Activated CD4-positive, alpha-beta T cell treated with anti-CD3 and anti-CD28 coated beads for 48 hours (primary cell): ENCODE results near the gene CPED1.

Experiments used
- DNase-seq: peaks from one replicate; pipeline ENCODE4 v3.0.0-alpha.2; 2020

The CPED1 gene

DNA sequence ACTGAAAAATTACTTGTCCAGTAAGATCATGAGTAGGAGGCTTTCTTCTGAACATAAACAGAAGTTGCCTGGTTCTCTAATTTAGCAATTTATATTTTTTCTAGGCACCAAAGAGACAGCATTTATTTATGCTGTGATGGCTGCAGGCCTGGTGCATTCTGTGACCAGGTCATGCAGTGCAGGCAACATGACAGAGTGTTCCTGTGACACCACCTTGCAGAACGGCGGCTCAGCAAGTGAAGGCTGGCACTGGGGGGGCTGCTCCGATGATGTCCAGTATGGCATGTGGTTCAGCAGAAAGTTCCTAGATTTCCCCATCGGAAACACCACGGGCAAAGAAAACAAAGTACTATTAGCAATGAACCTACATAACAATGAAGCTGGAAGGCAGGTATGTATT, 343.1 kb downstream of the CPED1 start:
- DNase-seq = no peak

DNA sequence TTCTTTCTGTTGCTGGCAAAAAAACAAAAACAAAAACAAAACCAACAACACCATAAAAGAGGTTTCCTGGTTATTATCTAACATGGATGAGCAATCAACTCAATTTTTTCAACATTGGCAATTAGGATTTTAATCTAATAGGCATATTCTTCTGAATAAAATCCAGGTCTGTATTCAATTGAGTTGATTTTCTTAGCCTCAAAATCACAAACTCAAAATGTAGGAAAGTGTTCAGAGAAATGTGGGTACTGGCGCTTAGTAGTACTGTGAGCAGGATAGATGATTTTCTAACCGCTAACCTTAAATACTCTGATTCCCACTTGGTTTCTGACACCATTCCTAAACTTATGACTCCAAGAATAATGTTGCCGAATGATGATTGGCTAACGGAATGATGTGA, 345.9 kb downstream of the CPED1 start:
- DNase-seq = no peak

DNA sequence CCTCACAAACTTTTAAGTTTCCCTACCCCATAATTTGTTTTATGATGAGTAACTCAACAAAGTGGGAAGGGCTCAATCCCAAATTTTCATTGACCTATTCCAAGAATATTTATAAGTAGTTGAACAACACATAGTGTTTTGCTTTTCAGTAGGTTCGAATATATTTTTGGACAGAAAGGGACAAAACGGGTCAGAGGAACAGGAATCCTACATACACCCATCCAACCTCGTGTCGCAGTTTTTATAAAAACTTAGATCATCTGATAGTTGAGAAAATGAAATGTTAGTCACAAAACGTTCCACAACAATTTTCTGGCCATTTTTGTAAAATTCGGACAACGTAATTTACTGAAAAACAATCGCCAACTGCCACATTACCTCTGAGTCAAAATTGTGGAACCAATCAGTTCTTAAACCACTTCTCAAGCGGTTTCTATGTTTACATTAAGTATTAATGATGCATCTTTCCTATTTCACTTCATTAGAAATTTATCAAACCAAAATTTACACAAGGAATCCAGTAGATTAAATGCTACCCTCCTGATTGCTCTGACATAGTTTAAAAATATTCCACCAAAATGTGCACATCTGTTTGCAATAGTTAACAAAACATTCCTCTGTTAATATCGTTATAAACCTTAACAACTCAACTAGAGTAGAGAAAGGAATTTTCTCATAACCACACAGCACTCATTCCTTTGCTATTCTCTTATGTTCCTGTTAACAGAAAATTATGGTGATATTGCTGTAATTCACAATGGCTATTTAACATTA, 346.6 kb downstream of the CPED1 start:
- DNase-seq = no peak

DNA sequence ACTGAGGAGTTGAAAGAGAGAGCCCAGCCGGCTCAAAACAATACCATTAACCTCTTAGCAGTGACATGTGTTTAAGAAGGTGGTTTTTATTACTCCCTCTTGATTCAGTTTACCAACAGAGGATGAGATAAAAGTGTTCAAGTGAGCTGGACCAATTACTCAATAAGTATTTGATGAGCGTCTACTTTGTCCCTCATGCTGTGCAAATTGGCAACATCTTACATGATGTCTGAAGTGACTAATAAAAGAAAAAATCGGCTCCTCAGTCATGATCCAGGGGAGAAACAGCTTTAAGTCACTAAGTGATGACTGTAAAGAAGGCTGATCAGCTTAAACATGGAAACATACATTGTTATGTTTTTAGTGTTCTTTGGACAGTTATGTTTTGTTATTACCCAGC, 348.1 kb downstream of the CPED1 start:
- no peak for DNase-seq

DNA sequence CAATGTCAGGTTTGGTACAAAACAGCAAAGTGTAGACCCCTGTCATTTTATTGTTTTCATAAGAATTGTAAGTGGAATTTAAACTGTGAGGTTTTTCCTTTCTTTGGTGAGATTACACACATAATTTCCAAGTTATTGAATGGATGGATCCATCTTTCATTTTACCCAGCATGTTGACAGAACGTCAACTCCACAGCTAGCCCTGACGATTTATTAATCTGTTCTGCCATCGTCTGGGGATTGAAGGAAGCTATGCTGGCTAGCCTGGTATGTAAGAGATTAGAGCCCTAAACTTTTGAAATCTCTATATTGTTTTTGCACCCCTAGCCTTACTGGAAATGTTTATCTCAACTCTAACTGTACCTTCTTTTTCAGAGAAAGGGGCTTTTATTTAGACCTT, 348.9 kb downstream of the CPED1 start:
- no peak for DNase-seq

DNA sequence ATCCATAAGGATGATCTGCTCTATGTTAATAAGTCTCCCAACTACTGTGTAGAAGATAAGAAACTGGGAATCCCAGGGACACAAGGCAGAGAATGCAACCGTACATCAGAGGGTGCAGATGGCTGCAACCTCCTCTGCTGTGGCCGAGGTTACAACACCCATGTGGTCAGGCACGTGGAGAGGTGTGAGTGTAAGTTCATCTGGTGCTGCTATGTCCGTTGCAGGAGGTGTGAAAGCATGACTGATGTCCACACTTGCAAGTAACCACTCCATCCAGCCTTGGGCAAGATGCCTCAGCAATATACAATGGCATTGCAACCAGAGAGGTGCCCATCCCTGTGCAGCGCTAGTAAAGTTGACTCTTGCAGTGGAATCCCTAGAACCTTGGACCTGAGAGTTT, 350.6 kb downstream of the CPED1 start:
- no peak for DNase-seq

DNA sequence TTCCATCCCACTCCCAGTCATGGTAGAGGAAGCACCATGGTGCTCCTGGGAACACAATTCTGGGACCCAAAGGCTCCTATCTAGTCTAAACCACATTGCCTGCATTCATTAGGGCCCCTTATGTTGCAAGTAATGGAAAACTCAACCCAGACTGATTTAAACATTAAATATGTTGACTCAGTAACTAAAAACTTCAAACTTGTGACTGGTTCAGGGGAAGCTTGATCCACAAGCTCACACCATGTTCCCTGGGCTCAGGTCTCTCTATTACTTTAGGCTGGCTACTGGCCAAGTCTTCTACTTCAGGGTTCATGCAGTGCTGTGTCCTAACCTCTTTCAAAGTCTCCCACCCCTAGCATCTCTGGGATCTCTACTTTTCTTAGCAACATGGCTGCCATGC, 353.4 kb downstream of the CPED1 start:
- DNase-seq = no peak

DNA sequence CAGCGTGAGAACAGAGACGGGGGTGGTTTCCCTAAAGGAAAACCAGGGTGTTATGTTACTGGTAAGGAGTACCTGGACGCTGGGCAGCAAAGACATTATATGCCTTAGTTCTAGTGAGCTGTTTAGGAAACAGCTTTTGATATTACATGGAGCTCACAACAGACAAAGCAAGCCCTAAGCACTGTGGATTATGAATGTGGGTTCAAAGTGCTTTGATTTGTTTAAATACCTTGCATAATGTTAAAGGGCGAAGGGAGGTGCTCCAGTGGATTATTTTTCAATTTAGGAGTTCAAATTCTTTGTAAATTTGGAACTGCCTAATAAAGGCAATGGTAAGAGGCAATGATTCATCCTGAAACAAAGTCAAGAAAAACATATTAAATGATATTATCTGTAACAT, 354.1 kb downstream of the CPED1 start:
- DNase-seq = no peak

DNA sequence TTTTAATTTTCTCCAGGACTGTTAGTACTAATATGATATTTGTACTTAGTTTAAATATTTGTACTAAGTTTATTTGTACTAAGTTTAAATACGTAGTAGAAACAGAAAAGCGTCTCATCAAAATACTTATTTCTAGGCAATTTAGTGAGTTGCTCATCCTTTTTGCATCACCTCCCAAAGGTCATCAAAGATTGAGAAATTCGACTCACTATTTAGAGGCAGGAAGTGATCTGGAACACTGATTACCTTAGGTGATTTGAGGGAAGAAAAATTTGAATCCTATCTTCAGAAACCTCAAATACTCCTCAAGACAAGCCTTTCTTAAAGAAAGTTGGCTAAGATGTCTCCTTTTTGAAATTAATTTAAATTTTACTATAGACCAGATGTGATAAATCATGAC, 354.8 kb downstream of the CPED1 start:
- DNase-seq = no peak

DNA sequence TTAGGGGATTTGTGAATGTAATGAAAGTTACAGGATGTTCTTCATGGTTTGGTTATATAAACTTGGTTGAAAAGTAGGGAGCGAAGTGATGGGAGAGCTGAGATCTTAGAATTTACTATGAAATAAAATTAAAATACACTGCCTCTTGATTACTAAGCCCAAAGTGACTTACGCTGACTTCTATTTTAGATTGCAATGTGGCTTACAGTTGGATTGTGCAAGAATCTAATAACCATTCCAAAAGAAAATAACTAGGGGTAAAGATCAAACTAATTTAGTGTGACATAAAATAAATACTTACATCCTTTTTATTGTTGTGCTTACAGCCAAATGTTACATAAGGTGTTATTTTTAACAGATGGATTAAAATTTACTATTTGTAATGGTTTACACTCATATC, 355.6 kb downstream of the CPED1 start:
- no peak for DNase-seq

DNA sequence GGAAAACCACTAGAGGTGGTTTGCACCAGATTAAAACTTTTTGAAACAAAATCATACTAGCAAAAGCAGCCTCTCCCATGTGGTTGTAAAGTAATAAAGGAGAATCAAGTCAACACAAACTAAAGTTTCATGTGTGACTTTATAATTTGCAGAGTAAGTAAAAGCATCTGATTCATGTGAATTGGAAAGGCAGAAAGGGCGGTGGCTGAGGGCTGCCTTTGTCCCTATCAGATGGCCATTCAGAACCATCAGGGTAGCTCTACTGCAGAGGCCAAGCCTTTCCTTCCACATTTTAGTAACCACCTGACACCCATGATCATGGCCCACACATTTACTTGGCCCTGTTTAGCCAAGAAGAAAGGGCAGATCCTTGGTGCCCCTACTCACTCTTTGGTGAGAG, 356.0 kb downstream of the CPED1 start:
- no peak for DNase-seq
